Measurements from ENCODE around the gene SH2D6.

SH2D6 gene

DNA sequence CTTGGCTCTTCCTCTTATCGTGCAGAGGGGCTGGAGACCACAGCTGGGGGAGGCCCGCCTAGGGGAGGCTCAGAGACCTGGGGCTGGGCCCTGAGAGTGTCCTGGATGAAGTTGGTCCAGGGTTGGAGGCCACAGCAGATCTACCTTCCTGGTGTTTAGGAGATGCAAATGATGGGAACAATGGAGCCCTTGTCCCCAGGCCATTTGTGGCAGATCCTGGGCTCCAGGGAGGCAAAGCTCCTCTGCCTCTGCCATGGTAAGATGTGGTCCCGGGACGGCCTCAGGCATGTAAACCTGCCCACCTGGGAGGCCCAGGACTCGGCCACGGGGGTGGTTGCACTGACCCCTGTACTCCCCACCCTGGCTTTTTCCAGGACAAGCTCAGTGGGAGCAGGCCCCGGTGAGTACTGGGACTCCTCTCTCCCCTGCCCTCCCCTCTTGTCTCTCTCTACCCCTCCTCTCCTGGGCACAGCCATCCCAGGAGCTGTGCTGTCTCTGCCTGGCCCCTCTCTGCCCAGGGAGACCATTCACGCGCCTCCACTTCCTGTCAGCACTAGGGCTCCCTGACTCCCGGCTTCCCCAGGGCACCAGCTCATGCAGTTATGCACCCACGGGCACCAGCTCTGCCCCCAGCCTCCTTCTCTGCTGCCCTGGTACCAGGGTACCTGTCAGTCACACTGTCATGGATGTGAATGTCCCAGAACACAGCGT lies 10.9 kb downstream of the SH2D6 start (continued):
- TF ChIP-seq ZNF510 (tag by site-specific recombination; IDR thresholded peaks at IDR 0.05; ENCODE audit: insufficient replicate concordance) (no peak), ZNF596 (tag by site-specific recombination; IDR thresholded peaks at IDR 0.05) (no peak), ZNF391 (tag by site-specific recombination; IDR thresholded peaks at IDR 0.05; ENCODE audit: borderline replicate concordance, low read depth) (no peak), ZNF341 (tag by site-specific recombination; IDR thresholded peaks at IDR 0.05; ENCODE audit: low read depth) (no peak)

DNA sequence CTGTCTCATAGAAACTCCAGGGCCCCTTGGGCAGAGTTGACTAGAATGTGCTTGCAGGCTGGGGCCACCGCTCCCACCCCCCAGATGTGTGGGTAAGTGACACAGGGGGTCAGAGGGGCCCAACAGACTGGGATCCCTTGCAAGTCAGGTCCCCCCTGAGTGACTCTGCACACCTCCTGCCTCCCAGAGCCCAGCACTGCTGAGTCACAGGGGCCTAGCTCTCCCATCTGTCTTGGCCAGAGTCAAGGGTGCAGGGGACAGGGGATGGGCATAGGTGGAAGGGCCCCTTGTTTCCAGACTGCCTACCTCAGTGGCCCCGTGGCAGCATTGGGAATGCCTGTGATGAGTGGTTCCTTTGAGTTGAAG lies 11.4 kb downstream of the SH2D6 start:
- CTCF ChIA-PET, result interaction anchor here (2.4 kb wide), 1 partner anchor 9 kb away, joined by 14 read pairs; no protein-coding TSS in a partner anchor
- Histone ChIP-seq H3K36me3 (ENCODE audit: control insufficient read depth in 2 of 2, insufficient read depth in 1 of 2, low read length in 2 of 2) (no peaks in the 10 kb centered on the region), H3K27ac (ENCODE audit: extremely low read depth, low read depth, low read length) (no peak overlapping the region), H3K9me3 (ENCODE audit: control insufficient read depth, insufficient read depth, low read depth, low read length) (no peaks in the 10 kb centered on the region), H3K4me3 (ENCODE audit: low read depth, low read length) (no peak overlapping the region), H3K4me1 (ENCODE audit: control insufficient read depth, insufficient read depth, low read length) (no peaks in the 10 kb centered on the region)
- POLR2A ChIA-PET, result interaction anchor here (0.6 to 4.1 kb wide), 3 partner anchors 63 to 109 kb away, joined by 3 to 24 read pairs (median 5); partner anchors contain the start of genes MAT2A and TGOLN2
- TF ChIP-seq, protein P1, sequence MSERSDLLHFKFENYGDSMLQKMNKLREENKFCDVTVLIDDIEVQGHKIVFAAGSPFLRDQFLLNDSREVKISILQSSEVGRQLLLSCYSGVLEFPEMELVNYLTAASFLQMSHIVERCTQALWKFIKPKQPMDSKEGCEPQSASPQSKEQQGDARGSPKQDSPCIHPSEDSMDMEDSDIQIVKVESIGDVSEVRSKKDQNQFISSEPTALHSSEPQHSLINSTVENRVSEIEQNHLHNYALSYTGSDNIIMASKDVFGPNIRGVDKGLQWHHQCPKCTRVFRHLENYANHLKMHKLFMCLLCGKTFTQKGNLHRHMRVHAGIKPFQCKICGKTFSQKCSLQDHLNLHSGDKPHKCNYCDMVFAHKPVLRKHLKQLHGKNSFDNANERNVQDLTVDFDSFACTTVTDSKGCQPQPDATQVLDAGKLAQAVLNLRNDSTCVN (tag by site-specific recombination; optimal IDR thresholded peaks at IDR 0.05), result no peak
- TF ChIP-seq ZNF560 (tag by site-specific recombination; IDR thresholded peaks at IDR 0.05; ENCODE audit: borderline replicate concordance), result no peak
- TF ChIP-seq SP7 (tag by site-specific recombination; IDR thresholded peaks at IDR 0.05), result no peak
- TF ChIP-seq ZNF677 (tag by site-specific recombination; IDR thresholded peaks at IDR 0.05), result no peak
- no peak for TF ChIP-seq ZNF274 (IDR thresholded peaks at IDR 0.05; ENCODE audit: low read length)
- TF ChIP-seq ZNF274 (tag by site-specific recombination; IDR thresholded peaks at IDR 0.05; ENCODE audit: borderline replicate concordance), result no peak
- no peak for TF ChIP-seq ZNF350 (tag by site-specific recombination; IDR thresholded peaks at IDR 0.05)
- TF ChIP-seq ZNF292 (tag by site-specific recombination; IDR thresholded peaks at IDR 0.05; ENCODE audit: borderline replicate concordance, low read depth), result no peak
- no peak for TF ChIP-seq GLIS1 (tag by site-specific recombination; IDR thresholded peaks at IDR 0.05)
- no peak for TF ChIP-seq ZBTB8A (tag by site-specific recombination; IDR thresholded peaks at IDR 0.05)
- no peak for TF ChIP-seq ZNF629 (tag by site-specific recombination; IDR thresholded peaks at IDR 0.05)
- TF ChIP-seq HOXD13 (CRISPR knock-in tag; IDR thresholded peaks at IDR 0.05; ENCODE audit: borderline replicate concordance), result no peak
- no peak for TF ChIP-seq BCL11B (tag by site-specific recombination; IDR thresholded peaks at IDR 0.05; ENCODE audit: low read depth)
- no peak for TF ChIP-seq ZNF169 (tag by site-specific recombination; IDR thresholded peaks at IDR 0.05)
- TF ChIP-seq ZNF501 (tag by site-specific recombination; IDR thresholded peaks at IDR 0.05), result no peak
- TF ChIP-seq, protein P2, sequence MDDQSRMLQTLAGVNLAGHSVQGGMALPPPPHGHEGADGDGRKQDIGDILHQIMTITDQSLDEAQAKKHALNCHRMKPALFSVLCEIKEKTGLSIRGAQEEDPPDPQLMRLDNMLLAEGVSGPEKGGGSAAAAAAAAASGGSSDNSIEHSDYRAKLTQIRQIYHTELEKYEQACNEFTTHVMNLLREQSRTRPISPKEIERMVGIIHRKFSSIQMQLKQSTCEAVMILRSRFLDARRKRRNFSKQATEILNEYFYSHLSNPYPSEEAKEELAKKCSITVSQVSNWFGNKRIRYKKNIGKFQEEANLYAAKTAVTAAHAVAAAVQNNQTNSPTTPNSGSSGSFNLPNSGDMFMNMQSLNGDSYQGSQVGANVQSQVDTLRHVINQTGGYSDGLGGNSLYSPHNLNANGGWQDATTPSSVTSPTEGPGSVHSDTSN (CRISPR knock-in tag; IDR thresholded peaks at IDR 0.05), result no peak
- no peak for TF ChIP-seq YY2 (tag by site-specific recombination; IDR thresholded peaks at IDR 0.05)
- no peak for TF ChIP-seq ZNF223 (tag by site-specific recombination; IDR thresholded peaks at IDR 0.05)
- no peak for TF ChIP-seq GLIS2 (tag by site-specific recombination; IDR thresholded peaks at IDR 0.05)
- no peak for TF ChIP-seq WT1 (tag by site-specific recombination; IDR thresholded peaks at IDR 0.05)
- TF ChIP-seq, protein P3, sequence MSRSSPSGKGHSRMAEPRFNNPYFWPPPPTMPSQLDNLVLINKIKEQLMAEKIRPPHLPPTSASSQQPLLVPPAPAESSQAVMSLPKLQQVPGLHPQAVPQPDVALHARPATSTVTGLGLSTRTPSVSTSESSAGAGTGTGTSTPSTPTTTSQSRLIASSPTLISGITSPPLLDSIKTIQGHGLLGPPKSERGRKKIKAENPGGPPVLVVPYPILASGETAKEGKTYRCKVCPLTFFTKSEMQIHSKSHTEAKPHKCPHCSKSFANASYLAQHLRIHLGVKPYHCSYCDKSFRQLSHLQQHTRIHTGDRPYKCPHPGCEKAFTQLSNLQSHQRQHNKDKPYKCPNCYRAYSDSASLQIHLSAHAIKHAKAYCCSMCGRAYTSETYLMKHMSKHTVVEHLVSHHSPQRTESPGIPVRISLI (tag by site-specific recombination; IDR thresholded peaks at IDR 0.05), result no peak

Data from HEK293 (cell line).